AG10803 (cell line): Measurements from ENCODE around the gene RRBP1.

Experiments used
- DNase-seq: peaks from one replicate; pipeline ENCODE4 v3.0.0; 2010; ENCODE audit warnings: low read depth
- H3K4me3 ChIP-seq: 2 replicates; pipeline ENCODE4 v1.5.1; 2011; ENCODE audit warnings: mild to moderate bottlenecking, low read length, control low read depth
- CTCF ChIP-seq: conservative IDR thresholded peaks from 2 replicates; pipeline ENCODE4 v1.5.1; 2011; ENCODE audit warnings: mild to moderate bottlenecking, low read length, control low read depth, inconsistent platforms

Gene RRBP1

DNA sequence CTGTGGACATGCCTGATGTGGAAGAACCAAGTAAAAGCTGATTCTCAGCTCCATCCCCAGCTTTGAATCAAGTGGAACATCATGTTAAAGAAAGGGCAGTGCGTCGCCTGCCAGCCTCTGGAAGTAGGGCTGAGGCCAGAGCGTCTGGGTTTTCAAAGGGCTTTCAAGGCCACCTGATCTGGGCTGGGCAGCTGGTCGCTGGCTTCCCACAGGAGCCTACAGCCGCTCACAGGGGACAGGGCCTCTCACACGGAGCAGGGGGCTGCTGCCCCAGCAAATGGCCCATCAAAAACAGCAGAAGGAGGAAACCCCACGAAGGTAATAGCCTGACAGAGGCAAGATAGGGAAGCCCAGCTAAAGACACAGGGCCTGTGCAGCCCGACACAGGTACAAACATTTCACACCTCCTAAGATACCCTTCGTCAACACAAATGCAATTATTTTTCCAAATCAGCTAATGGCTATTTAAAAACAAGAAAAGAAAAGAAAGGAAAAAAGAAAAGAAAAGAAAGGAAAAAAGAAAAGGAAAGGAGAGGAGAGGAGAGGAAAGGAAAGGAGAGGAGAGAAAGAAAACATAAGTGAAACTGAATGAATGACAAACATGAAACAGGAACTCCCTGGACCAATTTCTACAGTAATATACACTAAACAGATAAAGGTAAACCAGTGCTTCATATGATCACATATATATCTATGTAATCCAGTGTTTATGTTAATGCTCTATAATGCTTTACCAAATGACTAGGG lies 24.8 kb downstream of the RRBP1 start:
- no peak overlapping the region for H3K4me3 ChIP-seq
- DNase-seq: no peak
- TF ChIP-seq CTCF: no peak

DNA sequence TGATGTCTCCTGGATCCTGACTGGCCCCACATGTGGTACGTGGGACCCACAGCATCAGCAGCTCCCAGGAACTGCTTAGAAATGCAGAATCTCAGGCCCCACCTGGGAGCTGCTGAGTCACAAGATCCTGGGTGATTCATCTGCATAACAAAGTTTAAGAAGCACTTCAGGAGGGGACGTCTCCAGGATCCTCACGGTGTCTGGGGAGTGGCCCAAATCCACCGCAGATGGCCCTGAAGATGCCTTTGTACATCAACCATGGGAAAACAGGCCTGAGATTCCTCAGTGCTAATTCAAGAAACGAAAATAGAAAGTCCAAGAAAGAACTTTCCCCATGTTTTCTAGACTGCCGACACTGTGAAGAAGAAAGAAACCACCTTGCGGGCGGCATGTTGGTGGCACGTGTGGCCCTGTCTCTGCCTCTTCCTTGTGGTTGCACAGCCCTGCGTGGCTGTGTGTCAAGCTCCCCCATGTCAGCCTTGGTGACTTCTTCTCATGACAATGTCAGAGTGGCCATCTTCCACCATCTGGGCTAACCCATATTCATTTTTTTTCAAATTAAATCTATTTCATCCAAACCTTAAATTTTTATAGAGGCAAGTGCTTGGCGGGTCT lies 26.1 kb downstream of the RRBP1 start:
- no peak overlapping the region for H3K4me3 ChIP-seq
- no peak for TF ChIP-seq CTCF
- peak; percentile 61 for DNase-seq

DNA sequence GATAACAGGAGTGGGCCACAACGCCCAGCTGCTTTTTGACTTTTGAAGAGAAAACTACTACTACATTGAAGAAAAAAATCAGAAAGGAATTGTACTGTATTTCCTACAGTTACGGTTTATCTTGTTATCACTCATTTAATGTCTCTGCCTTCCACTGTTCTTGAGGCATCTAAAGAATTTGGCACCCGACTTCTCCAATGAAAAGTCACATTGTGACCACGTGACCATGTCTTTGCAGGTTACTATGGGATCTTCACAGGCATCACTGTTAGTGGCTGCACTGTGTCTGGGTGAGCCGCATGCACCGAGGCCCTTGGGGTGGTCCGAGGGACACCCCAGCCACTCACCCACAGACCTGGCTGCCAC lies 26.8 kb downstream of the RRBP1 start:
- TF ChIP-seq CTCF: no peak
- H3K4me3 ChIP-seq: no peak overlapping the region
- DNase-seq: peak; percentile 54

DNA sequence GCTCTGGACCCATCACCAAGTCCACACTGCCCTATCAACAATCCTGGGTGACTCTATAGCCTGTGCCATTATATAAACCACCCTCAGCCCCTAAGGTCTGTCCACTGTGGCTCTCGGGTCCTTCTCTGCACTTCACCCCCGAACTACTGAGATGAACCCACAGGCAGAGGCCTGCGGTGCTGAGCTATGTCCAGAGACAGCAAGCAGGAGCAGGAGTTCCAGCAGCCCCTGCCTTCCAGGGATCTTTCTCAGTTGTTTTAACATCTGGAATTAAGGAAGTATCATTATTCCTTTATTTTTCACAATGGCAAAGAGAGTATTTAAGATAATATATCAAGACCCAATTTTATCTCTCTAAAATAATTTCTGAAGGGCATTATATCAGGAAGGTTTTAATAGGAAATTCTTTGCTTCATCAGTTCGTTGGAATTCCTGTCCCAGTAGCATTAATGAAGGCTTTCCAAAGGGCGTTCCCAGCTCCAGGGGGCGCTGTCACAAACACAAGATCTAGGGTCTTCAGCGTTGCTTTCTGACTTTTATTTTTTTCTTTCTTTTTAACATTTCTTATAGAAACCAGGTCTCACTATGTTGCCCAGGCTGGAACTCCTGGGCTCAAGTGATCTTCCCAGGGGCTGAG lies 27.3 kb downstream of the RRBP1 start:
- TF ChIP-seq CTCF: peak; percentile 66
- H3K4me3 ChIP-seq: no peak overlapping the region
- DNase-seq: no peak

- H3K4me3 ChIP-seq: no peak overlapping the region
- no peak for DNase-seq
- no peak for TF ChIP-seq CTCF
Measured at GRCh38 chr20:17653835-17654648, 28.0 kb downstream of the RRBP1 start.

GRCh38 chr20:17652411-17652810 lies 29.6 kb downstream of the RRBP1 start:
- no peak for DNase-seq
- no peak for TF ChIP-seq CTCF

More at GRCh38 chr20:17652411-17652810, 29.6 kb downstream of the RRBP1 start:
- no peak overlapping the region for H3K4me3 ChIP-seq
